Measurements from ENCODE around the gene DEPDC4.
A peak's percentile ranks its signal among the peaks of the same experiment; 100 is the strongest.
"Not testable (repeated sequence)": the region's sequence is repeated elsewhere in the genome, so short reads cannot be mapped to it uniquely, and the experiment has no call there.

The DEPDC4 gene

DNA sequence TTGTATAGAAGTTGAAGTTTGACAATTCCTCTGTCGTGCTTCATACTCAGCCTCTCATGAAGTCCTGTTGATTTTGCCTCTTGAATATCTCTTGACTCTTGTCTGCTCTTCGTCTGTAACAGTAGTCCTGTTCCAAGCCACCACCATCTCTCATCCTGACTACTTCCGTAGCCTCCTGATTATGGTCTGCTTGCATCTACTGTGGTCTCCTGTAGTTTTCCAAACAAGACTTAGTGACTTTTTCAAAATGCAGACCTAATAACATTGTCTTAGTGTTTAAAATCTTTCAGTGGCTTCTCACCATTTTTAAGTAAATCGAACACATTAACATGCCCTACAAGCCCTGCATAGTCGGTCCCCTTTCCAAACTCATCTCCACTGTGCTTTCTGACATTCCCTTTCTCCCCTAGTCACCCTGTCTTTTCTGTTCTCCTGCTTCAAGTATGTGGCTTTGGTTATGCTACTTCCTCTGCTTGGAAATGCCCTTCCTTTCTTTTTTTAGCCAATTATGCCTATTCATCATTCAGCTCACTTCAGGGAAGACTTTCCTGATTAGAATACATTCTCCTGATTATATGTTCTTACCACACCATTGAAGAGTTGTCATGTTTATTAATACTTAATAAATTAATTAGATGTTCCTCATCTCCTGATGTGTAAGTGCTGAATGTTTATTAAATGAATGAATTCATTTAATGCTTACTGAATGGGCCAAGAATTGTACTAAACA, 2.1 kb upstream of the DEPDC4 start:
- ChIA-PET CTCF (interaction anchor here (0.7 to 0.8 kb wide), 2 partner anchors 8 to 136 kb away, joined by 3 read pairs; no protein-coding TSS in a partner anchor), POLR2A (no interaction called here)
- TF ChIP-seq NFRKB (IDR thresholded peaks at IDR 0.05): no peak
- DNase-seq (ENCODE audit: extremely low spot score): no peak

GRCh38 chr12:100267603-100268281, 863 bp upstream of the DEPDC4 start:
- TF ChIP-seq FOXA1 (IDR thresholded peaks at IDR 0.05) (no peak), SUZ12 (IDR thresholded peaks at IDR 0.05) (no peak), NFRKB (IDR thresholded peaks at IDR 0.05) (no peak), BHLHE40 (IDR thresholded peaks at IDR 0.05; ENCODE audit: borderline replicate concordance) (no peak), ARNT (IDR thresholded peaks at IDR 0.05) (no peak), FOXK2 (IDR thresholded peaks at IDR 0.05) (no peak), TARDBP (IDR thresholded peaks at IDR 0.05) (no peak), CTBP1 (IDR thresholded peaks at IDR 0.05; ENCODE audit: borderline replicate concordance) (no peak)
- TF ChIP-seq, protein P1, sequence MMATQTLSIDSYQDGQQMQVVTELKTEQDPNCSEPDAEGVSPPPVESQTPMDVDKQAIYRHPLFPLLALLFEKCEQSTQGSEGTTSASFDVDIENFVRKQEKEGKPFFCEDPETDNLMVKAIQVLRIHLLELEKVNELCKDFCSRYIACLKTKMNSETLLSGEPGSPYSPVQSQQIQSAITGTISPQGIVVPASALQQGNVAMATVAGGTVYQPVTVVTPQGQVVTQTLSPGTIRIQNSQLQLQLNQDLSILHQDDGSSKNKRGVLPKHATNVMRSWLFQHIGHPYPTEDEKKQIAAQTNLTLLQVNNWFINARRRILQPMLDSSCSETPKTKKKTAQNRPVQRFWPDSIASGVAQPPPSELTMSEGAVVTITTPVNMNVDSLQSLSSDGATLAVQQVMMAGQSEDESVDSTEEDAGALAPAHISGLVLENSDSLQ (IDR thresholded peaks at IDR 0.05): no peak
- no peak for DNase-seq (ENCODE audit: extremely low spot score)
- ChIA-PET POLR2A (interaction anchor here (1.1 to 1.6 kb wide), 2 partner anchors 12 kb away, joined by 3 to 8 read pairs; no protein-coding TSS in a partner anchor), CTCF (interaction anchor here (0.8 kb wide), 1 partner anchor 137 kb away, joined by 3 read pairs; no protein-coding TSS in a partner anchor)

DNA sequence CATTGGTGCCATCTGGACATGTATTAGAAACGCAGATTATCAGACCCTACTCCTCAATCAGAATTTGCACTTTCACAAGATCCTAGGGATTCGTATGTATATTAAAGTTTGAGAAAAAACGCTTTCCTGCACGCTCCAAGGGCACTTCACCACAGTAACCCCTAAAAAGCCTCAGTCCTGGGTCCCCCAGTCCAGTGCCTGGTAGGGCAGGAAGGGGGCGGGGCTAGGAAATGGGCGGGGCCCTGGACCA, 369 bp downstream of the DEPDC4 start:
- TF ChIP-seq ZNF384 (IDR thresholded peaks at IDR 0.05) (no peak), ARNT (IDR thresholded peaks at IDR 0.05) (no peak), BHLHE40 (IDR thresholded peaks at IDR 0.05; ENCODE audit: borderline replicate concordance) (no peak), FOXK2 (IDR thresholded peaks at IDR 0.05) (no peak), SP1 (IDR thresholded peaks at IDR 0.05) (no peak), SUZ12 (IDR thresholded peaks at IDR 0.05) (no peak), HDGF (IDR thresholded peaks at IDR 0.05; ENCODE audit: borderline replicate concordance) (no peak), NFRKB (IDR thresholded peaks at IDR 0.05) (no peak), FOXA1 (IDR thresholded peaks at IDR 0.05) (no peak), LEF1 (IDR thresholded peaks at IDR 0.05; ENCODE audit: borderline replicate concordance) (no peak), FOXM1 (IDR thresholded peaks at IDR 0.05; ENCODE audit: borderline replicate concordance) (no peak)
- ChIA-PET POLR2A (interaction anchor here (0.8 to 1.6 kb wide), 4 partner anchors 11 to 66 kb away, joined by 3 to 8 read pairs (median 4); partner anchors contain the start of gene ACTR6), CTCF (no interaction called here)
- DNase-seq (ENCODE audit: extremely low spot score): no peak

DNA sequence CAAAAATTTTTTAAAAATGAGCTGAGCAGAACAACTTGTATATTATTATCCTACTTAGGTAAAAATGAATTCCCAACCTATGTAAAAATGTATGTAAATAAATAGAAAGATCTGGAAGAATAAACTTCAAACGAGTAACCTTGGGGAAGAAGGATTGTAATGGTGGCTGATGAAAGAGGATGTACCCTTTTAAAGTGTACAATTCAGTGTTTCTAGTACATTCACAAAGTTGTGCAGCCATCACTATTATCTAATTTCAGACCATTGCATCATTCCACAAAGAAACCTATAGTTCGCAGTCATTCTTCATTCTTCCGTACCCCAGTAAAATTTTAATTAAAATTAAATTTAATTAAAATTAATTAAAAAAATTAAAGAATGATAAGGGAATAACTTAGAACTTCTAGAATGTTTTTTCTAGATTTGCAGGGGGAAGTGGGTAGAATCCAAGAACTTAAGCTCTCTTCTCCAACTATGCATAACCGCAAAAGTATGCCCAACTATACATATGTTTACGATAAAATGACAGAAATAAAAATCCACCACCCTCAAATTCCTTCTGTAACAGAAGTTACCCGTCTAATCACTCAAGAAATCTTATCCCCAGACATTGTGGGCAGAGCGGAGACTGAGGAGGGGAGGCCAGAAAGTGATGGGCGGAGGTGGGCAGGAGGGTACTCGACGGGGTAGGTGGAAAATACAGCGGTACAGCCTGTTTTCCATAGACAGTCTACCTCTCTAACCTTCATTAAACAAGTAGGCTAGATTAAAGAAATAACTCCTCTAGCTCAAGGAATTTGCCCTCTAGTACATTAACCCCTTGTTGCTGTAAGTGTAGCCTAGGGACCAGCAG, 921 bp downstream of the DEPDC4 start:
- TF ChIP-seq ELF4 (IDR thresholded peaks at IDR 0.05) (no peak), LEF1 (IDR thresholded peaks at IDR 0.05; ENCODE audit: borderline replicate concordance) (no peak), HDGF (IDR thresholded peaks at IDR 0.05; ENCODE audit: borderline replicate concordance) (no peak), FOXM1 (IDR thresholded peaks at IDR 0.05; ENCODE audit: borderline replicate concordance) (no peak), BHLHE40 (IDR thresholded peaks at IDR 0.05; ENCODE audit: borderline replicate concordance) (no peak), ZNF384 (IDR thresholded peaks at IDR 0.05) (no peak), SUZ12 (IDR thresholded peaks at IDR 0.05) (no peak), L3MBTL2 (conservative IDR thresholded peaks at IDR 0.05) (no peak), FOXA1 (IDR thresholded peaks at IDR 0.05) (no peak), TARDBP (IDR thresholded peaks at IDR 0.05) (no peak), ARNT (IDR thresholded peaks at IDR 0.05) (no peak), FOXK2 (IDR thresholded peaks at IDR 0.05) (no peak), SP1 (IDR thresholded peaks at IDR 0.05) (no peak), CTBP1 (IDR thresholded peaks at IDR 0.05; ENCODE audit: borderline replicate concordance) (no peak)
- TF ChIP-seq, protein P1 (IDR thresholded peaks at IDR 0.05): no peak
- POLR2A ChIA-PET: interaction anchor here (1.0 to 1.1 kb wide), 2 partner anchors 31 to 65 kb away, joined by 3 to 4 read pairs; partner anchors contain the start of gene ACTR6

GRCh38 chr12:100265107-100265506, 1.8 kb downstream of the DEPDC4 start:
- CTCF ChIA-PET; DNase-seq (ENCODE audit: extremely low spot score); POLR2A ChIA-PET: not testable (repeated sequence)

More for the DNA sequence above, 921 bp downstream of the DEPDC4 start:
- DNase-seq (ENCODE audit: extremely low spot score): peak; percentile 20
- CTCF ChIA-PET: no interaction called here

GRCh38 chr12:100263131-100263530, 3.7 kb downstream of the DEPDC4 start:
- no peak for TF ChIP-seq SP1 (IDR thresholded peaks at IDR 0.05)
- TF ChIP-seq FOXM1 (IDR thresholded peaks at IDR 0.05; ENCODE audit: borderline replicate concordance): no peak
- no peak for TF ChIP-seq FOXA1 (IDR thresholded peaks at IDR 0.05)
- TF ChIP-seq FOXK2 (IDR thresholded peaks at IDR 0.05): no peak
- no peak for TF ChIP-seq L3MBTL2 (conservative IDR thresholded peaks at IDR 0.05)
- no peak for TF ChIP-seq LEF1 (IDR thresholded peaks at IDR 0.05; ENCODE audit: borderline replicate concordance)
- TF ChIP-seq BHLHE40 (IDR thresholded peaks at IDR 0.05; ENCODE audit: borderline replicate concordance): no peak
- TF ChIP-seq CTBP1 (IDR thresholded peaks at IDR 0.05; ENCODE audit: borderline replicate concordance): no peak
- no peak for TF ChIP-seq ZNF384 (IDR thresholded peaks at IDR 0.05)
- no peak for TF ChIP-seq TARDBP (IDR thresholded peaks at IDR 0.05)
- no peak for TF ChIP-seq NFRKB (IDR thresholded peaks at IDR 0.05)
- TF ChIP-seq HDGF (IDR thresholded peaks at IDR 0.05; ENCODE audit: borderline replicate concordance): no peak
- no peak for TF ChIP-seq ARNT (IDR thresholded peaks at IDR 0.05)
- TF ChIP-seq ELF4 (IDR thresholded peaks at IDR 0.05): no peak
- no peak for TF ChIP-seq SUZ12 (IDR thresholded peaks at IDR 0.05)
- TF ChIP-seq, protein P1 (IDR thresholded peaks at IDR 0.05): no peak
- CTCF ChIA-PET: no interaction called here
- no peak for DNase-seq (ENCODE audit: extremely low spot score)
- POLR2A ChIA-PET: no interaction called here
